SW 1271 (cell line): ENCODE measurements around the gene ULK1.

Source experiments
- DNase-seq, 2 experiments: peaks; one replicate each; lab custom pipeline; 2025; lab: John Stamatoyannopoulos, UW

ULK1 gene

DNA sequence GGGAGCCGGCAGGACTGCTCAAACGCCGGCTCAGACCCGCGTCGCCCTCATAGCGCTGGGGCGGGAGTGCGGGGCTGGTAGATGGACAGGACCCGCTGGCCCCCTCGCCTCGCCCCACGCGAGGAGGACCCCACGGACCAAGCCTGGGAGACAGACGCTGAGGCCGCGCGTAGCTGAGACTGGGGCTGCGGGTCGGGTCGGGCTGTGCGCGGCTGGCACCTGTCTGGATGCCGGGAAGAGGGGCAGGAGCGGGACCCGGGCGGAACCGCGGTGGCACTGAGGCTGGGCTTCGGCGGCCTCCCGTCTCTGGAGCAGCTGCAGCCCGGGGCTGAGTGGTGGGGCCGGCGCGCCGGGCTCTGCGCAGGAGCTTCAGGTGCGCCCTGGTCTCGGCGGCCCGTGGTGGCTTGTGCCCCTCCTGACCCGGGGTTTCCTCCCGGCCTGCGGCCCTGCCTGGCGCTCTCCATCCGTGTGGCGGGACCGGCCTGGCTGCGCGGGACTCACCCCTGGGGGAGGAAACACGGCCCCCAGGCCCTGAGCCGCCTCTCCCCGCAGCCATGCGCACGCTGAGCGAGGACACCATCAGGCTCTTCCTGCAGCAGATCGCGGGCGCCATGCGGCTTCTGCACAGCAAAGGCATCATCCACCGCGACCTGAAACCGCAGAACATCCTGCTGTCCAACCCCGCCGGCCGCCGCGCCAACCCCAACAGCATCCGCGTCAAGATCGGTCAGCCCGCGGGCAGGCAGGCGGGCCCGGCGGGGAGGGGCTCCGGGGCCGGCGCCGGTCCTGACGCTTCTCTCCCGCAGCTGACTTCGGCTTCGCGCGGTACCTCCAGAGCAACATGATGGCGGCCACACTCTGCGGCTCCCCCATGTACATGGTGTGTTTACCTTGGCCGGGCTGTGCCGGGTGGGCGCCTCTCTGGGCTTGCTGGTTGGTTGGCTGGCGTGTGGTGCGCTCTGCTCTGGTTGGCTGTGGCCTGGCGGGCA, 14.0 kb downstream of the ULK1 start:
- no peak for DNase-seq

DNA sequence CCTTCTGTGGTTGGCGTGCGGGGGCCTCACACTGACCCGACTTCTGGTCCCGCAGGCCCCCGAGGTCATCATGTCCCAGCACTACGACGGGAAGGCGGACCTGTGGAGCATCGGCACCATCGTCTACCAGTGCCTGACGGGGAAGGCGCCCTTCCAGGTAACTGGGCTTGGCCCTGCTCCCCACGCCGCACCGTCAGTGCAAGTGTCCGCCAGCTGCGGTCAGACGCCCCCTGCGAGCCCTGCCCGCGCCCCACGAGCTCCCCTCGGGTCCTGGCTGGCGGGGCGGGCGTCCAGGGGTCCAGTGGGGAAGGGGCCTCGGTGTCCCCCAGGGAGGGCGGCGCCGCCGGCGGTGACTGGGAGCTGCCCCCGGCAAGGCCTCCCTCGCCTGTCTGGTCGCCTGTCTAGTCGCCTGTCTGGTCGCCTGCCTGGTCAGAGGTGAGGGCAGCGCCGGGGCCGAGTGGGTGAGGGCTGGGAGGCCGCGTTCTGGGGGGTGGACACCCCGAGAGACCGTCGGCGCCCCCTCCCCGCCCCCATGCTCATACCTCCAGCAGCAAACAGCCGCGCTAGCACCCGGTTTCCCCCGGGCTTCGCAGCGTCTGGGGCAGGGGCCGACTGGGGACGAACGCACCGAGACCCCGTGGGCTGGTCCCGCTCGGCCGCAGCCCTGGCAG, 14.8 kb downstream of the ULK1 start:
- DNase-seq: no peak

DNA sequence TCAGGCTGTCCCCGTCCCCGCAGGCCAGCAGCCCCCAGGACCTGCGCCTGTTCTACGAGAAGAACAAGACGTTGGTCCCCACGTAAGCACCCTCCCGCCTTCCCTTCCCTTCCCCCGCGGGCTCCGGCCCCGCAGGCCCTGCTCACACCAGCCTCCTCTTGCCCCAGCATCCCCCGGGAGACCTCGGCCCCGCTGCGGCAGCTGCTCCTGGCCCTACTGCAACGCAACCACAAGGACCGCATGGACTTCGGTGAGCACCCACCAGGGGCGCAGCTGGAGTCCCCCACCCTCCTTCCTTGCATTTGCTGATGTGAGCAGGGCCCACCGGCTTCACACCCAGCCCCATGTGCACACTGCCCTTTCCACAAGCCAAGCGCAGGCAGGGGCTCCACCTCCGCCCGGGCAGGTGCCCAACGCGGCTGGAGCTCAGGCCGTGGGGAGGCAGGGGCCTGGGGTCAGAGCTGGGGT, 15.4 kb downstream of the ULK1 start:
- DNase-seq: no peak

DNA sequence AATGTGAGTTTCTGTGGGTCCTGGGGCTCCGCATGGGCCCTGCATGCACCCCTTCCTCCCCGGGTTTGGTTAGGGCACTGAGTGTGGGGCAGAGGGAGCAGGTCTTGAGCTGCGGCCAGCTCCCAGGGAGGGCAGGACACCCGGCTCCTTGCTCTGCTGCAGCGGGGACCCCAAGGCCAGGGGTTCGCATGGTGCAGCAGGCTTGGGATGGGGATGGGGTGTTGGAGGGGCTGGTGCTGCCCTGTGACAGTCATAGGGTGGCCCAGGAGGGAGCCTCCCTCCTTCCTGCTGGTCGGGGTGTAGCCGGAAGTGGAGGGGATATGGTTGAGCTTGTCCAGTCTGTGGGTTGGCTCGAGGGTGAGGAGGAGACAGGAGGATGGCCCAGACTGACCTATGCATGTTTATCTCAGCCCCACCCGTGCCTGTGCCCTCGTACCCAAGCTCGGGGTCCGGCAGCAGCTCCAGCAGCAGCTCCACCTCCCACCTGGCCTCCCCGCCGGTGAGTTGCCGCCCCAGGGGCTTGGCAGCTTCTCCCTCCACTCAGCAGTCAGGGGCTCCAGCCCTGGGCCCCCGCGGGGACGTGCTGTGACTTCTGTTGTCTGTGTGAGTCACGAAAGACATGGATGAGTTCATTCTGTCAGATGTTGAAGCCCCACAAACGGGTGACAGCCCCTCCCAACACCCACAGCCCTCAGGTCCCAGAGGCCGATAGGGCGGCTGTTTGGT, 16.0 kb downstream of the ULK1 start:
- no peak for DNase-seq

DNA sequence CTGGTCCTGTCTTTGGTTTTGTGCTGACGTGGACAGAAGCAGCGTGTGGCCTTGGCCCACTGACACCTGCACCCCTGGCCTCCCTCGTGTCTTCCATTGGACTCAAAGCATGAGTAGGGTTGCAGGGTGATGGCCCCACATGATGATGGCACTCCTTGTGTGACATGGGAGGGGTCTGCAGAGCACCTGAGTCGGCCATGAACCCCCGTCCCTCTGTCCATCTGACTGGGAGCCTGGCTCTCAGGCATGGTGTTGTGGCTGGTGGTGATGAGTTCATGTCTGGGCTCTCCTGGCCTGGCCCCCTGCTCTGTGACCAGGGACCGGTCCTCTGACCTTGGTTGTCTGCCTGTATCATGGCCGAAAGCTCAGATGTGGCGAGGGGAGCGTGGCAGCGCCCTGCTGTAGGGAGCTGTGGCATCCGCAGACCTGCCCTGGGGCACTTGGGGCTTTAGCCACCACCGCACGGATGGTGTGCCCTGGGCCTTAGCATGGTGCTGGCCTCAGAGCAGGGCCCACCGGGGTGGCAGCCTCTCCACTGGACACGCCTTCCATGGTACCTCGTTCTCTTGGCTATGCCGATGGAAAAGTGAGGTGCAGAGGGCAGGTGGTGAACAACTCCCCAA, 16.7 kb downstream of the ULK1 start:
- DNase-seq: no peak

DNA sequence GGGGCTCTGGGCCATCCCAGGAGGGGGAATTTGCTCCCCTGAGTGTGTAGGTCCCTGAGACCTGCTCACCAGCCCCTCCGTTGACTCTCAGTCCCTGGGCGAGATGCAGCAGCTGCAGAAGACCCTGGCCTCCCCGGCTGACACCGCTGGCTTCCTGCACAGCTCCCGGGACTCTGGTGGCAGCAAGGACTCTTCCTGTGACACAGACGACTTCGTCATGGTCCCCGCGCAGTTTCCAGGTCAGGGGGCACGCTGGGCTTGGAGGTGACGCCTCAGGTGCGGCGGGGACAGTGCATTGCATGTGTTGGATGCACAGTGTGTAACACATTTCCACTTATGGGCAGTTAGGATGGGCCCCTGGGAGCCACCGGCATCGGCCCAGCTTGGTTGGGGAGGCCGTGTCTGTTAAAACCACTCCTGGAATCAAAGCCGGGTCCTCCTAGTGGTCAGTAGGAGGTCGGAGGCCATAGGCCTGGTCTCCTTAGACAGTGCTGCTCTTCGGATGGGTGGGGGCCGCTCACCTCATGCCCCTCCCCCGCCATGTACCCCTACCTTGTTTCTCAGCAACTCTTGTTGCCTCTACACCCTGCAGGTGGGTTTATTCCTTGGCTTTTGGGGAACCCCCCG, 17.5 kb downstream of the ULK1 start:
- DNase-seq: no peak

DNA sequence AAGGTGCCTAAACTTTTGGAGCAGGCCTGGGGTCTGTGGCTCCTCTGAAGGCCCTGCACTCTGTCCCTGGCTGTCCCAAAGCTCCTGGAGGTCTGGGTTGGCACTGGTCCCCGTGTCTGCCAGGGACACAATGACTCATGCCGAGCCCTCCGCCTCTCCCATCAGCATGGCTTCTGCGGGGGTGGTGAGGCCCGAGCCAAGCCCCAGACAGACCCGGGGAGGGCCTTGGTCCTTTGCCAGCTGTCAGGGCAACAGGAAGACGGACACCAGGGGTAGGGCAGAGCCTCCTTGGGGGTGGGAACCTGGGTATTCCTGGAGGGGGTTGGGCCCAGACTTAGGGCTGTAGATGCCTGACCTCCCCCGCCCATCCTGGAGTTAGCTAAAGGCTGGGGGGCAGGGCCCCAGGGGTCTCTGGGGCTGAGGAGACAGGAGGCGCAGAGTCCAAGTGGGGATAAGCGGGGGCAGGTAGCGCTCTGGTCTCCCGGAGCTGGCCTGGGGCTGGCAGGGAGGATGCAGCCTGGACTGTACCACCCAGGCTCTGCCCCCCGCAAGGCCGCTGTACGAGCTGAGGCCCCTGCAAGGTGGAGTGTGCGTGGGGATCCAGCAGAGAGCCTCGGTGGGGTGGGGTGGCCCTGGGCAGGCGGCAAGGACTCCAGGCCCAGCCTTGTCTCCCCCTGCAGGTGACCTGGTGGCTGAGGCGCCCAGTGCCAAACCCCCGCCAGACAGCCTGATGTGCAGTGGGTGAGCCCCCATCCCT, 18.3 kb downstream of the ULK1 start:
- peak in 1 of 2 experiments; percentile 22 for DNase-seq

DNA sequence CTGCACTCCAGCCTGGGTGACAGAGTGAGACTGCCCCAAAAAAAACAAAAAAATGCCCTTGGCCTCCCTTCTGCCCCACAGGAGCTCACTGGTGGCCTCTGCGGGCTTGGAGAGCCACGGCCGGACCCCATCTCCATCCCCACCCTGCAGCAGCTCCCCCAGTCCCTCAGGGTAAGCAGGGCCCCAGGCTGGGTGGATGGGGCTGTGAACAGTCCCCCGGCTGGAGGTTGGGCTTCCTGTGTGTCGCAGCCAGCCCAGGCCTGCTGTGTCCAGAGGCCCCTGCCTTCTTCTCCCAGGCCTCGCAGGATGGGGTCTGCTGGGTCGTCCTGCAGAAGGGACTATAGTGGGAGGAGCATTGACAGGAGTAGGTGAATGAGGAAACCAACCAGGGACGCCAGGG, 19.2 kb downstream of the ULK1 start:
- no peak for DNase-seq

DNA sequence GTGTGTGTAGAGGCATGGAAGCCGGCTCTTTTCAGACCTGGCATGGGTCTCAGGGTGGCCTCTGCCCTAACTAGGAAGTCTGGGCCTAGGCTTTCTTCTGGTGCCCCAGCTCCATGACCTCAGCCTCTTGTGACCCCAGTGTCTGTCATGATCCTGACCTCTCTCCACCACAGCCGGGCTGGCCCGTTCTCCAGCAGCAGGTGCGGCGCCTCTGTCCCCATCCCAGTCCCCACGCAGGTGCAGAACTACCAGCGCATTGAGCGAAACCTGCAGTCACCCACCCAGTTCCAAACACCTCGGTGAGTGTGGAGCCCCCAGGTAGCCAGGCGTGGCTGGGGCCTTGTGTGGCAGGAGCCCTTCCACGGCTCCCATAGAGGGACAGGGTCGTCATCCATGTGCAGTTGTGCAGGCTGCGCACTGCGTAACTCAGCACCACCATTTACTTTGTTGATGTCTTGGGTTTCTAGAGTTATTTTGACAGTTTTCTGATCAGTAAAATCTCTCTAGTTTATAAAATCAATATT, 19.8 kb downstream of the ULK1 start:
- DNase-seq: no peak

DNA sequence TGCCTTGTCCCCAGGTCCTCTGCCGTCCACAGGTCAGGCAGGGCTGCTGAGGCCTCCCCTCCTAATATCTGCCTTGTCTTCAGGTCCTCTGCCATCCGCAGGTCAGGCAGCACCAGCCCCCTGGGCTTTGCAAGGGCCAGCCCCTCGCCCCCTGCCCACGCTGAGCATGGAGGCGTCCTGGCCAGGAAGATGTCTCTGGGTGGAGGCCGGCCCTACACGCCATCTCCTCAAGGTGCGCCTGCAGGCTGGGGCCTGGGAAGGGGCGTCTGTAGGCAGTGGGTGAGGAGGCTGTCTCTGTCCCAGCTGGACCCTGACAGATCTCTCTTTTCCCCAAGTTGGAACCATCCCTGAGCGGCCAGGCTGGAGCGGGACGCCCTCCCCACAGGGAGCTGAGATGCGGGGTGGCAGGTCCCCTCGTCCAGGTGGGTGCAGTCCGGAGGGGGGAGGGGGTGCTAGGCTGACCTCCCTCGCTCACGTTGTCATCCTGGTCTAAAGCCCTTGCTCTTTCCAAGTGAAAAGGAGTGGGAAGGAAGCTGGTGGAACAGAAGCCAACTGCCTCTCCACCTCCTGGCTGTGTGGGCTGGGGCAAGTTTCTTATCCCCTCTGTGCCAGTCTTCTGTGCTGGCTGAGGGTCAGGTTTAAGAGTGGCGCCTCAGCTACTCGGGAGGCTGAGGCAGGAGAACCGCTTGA, 20.7 kb downstream of the ULK1 start:
- DNase-seq: no peak

DNA sequence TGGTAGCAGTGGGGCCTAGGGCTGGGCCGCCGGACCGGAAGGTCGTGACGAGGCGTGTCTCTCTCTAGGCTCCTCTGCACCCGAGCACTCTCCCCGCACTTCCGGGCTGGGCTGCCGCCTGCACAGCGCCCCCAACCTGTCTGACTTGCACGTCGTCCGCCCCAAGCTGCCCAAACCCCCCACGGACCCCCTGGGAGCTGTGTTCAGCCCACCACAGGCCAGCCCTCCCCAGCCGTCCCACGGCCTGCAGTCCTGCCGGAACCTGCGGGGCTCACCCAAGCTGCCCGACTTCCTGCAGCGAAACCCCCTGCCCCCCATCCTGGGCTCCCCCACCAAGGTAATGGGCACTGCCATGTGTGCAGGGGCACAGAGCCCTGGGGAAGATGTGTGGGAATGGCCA, 21.4 kb downstream of the ULK1 start:
- DNase-seq: no peak

DNA sequence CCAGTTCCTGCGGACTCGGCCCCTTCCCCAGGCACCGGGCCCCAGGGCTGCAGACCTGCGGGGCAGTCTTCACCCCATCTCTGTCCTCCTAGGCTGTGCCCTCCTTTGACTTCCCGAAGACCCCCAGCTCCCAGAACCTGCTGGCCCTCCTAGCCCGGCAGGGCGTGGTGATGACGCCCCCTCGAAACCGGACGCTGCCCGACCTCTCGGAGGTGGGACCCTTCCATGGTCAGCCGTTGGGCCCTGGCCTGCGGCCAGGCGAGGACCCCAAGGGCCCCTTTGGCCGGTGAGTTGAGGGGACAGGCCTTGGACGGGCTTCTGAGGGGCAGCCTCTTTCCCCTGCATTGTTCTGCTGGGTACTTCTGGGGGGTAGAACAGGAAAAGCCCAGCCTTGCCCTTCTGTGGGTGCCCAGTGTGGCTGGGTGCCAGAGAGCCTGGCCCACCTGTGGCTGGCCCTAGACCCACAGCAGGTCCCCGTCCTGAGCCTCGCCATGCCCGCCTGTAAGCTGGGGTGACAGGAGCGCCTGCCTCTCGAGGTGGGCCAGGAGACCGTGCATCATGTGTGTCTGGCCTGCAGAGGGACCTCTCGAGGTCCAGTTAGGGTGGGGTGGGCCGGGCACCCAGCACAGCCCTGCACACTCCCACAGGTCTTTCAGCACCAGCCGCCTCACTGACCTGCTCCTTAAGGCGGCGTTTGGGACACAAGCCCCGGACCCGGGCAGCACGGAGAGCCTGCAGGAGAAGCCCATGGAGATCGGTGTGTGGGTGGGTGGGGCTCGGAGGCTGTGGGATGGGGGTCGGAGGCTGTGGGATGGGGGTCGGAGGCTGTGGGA, 22.1 kb downstream of the ULK1 start:
- DNase-seq: no peak

DNA sequence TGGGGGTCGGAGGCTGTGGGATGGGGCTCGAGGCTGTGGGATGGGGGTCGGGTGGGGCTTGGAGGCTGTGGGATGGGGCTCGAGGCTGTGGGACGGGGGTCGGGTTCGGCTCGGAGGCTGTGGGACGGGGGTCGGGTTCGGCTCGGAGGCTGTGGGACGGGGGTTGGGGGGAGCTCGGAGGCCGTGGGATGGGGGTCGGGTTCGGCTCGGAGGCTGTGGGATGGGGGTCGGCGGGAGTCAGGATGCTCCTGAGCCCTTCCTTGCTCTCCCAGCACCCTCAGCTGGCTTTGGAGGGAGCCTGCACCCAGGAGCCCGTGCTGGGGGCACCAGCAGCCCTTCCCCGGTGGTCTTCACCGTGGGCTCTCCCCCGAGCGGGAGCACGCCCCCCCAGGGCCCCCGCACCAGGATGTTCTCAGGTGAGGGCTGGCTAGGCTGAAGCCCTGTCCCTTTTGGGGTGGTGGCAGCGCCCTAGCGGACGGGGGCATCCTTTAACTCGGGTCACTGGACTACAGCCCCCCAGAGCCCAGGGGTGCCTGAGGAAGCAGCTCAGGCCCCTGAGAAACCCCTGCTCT, 22.8 kb downstream of the ULK1 start:
- DNase-seq: no peak

DNA sequence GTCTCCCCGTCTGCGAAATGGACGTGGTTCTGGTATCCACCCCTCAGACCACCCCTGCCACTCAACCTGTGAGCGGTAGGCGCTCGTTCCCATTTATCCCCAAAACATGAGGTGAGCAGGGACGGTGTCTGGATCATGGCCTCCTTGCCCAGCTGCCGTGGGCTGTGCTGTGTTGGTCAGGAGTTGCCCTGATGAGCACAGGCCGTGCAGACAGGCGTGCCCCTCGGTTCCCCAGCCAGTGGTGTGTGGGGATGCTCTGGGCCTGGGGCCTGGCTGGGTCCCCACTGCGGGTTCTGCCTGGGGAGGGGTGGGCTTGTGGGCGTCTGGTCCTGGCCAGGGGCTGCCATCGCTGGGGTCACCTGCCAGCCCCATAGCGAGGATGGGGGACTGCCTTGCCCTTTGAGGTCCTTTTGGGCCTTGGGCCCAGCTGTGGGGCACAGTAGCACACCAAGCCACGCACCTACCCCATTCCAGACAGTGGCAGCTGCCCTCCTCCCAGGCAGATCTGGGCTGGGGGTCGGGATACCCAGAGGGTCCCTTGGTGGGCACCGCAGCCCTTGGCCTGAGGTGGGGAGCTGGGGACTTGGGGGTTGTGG, 23.4 kb downstream of the ULK1 start:
- DNase-seq: no peak

DNA sequence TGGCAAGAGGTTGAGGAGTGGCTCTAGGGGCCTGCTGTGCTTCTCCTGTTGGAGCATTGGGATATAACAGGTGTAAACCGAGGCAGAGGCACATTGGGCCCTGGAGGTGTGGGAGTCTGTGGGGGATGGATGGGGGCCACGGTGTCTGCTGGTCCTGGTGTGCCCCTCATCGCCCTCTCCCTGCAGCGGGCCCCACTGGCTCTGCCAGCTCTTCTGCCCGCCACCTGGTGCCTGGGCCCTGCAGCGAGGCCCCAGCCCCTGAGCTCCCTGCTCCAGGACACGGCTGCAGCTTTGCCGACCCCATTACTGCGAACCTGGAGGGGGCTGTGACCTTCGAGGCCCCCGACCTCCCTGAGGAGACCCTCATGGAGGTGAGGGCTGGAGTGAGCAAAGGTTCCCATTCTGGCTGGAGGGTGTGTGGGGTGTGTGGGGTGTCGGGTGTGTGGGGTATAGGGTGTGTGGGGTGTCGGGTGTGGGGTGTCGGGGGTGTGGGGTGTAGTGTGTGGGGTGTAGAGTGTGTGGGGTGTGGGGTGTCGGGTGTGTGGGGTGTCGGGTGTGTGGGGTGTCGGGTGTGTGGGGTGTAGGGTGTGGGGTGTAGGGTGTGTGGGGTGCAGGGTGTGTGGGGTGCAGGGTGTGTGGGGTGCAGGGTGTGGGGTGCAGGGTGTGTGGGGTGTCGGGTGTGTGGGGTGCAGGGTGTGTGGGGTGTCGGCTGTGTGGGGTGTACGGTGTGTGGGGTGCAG, 24.1 kb downstream of the ULK1 start:
- no peak for DNase-seq

DNA sequence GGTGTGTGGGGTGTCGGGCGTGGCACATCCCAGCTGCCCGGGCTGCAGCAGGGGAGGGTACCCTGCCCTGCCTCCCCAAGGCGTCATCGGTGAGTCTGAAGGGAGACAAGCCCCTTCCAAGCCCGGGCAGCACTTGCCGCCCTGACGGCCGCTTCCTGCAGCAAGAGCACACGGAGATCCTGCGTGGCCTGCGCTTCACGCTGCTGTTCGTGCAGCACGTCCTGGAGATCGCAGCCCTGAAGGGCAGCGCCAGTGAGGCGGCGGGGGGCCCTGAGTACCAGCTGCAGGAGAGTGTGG, 24.6 kb downstream of the ULK1 start:
- DNase-seq: no peak

DNA sequence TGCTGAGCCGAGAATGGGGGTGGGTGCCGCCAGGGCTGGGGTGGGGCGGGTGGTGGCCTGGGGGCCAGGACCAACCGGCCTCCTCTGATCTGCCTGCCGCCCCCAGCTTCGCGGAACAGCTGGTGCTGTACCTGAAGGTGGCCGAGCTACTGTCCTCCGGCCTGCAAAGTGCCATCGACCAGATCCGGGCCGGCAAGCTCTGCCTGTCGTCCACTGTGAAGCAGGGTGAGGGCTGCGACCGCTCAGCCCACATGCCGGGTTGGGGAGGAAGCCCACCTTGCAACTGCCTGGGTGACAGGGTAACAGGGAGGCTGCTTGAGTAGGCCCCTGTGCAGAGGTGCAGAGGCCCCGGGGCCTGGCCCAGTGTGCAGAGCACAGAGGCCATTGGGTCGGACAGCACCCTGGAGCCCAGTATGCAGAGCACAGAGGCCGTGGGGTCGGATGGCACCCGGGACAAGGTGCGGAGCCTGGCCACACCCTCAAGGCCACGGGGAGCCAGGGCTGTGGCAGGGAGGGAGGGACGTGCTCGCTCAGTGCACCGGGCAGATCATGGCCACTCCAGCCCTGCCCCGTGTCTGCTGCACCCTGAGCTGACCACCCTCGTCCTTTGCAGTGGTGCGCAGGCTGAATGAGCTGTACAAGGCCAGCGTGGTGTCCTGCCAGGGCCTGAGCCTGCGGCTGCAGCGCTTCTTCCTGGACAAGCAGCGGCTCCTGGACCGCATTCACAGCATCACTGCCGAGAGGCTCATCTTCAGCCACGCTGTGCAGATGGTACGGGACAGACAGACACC, 25.1 kb downstream of the ULK1 start:
- no peak for DNase-seq
